Ecto neural progenitor cell (in vitro differentiated cells): ENCODE data around the gene SMYD3.

ENCODE experiments used
- DNase-seq: peaks from one replicate; pipeline ENCODE4 v3.0.0-alpha.2; 2018; ENCODE audit warnings: low spot score

Gene SMYD3

DNA sequence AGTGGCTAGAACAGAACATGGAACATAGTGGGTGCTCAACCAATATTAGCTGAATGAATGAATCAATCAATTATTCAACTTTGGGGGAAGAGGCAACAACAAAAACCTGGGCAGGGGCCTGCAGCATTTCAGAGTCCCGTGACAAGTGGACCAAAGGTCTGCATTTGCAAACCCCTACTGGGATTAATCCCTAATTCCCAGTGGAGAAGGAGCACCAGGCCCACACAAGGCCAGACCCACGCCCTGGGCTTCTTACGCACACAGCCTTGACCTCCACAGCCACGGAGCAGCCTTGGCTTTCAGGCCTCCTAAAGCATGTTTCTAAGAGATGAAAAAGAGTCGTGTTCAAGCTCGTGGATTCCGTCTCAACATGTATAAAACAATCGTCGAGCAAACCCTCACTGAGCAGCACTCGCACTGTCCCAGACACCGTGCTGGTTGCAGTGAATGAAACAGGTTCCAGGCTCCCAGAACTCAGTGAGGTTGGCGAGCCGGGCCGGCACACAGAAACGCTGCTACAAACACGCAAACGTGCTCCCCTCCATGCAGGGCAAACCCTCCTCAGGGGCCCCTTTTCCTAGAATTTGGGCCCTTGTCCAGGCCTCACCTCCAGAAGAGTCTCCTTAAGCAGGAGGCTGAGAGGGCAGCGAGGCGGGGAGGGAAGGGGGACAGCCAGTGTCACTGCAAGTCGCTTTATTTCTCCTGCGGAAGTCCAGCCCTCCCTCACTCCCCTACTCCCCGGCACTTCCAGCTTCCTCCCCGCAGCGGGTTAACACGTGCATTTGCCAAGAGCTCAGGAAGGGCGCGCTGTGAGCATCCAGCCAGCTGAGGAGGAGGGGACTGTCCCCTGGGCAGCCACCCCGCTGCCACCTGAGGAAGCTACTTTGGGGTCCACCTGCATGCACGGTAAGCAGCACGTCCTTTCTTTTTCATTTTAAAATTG, 795.8 kb downstream of the SMYD3 start:
- no peak for DNase-seq

DNA sequence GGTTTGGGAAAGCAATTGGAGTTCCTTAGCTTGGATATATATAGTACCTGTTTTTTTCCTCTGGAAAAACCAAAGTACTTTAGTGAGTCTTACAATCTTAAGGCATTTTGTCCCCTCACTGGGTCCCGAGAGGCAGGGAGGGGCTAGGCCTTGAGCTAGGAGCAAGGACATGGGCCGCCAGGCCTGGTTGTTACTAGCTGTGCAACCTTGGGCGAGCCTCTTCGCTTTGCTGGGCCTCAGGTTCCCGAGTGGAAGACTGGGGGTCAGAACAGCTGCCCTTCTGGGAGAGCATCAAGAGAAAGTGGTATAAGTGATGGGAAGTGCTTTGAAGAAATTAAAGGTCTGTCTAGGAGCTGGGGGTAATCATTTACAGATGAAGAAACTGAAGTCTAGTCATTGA, 799.1 kb downstream of the SMYD3 start:
- DNase-seq, result peak; percentile 21

- DNase-seq, result no peak
Measured at GRCh38 chr1:245704765-245705164, 802.3 kb downstream of the SMYD3 start.

GRCh38 chr1:245704341-245704740, 802.7 kb downstream of the SMYD3 start:
- no peak for DNase-seq

GRCh38 chr1:245702346-245702745, 804.7 kb downstream of the SMYD3 start:
- DNase-seq, result no peak

- no peak for DNase-seq
Measured at GRCh38 chr1:245701631-245702030, 805.4 kb downstream of the SMYD3 start.

DNA sequence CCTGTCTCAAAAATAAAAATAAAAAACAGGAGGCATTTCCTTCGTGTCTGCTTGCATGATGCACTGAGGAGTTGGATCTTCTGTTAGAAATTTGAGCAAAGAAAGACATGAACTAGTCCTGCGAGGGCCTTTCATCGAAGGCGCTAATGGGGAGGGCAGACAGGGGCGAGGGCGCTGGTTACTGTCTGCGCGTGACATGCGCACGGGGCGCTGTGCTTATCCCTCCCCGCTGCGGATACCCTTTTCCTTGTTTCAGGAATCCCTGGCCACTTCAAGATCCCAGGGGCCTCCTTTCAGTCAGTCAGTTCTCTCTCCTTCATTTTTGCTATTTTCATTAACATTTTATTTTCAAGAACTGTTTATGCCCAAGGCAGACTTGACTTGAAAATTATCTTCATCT, 806.4 kb downstream of the SMYD3 start:
- no peak for DNase-seq
